IMR-90 (cell line): ENCODE data around the gene SAG. TPM values are rescaled to one million over a fixed set of nuclear protein-coding genes. Genes with fewer than 3 reads are reported as not detected.

Experiments used
- ATAC-seq: fragments of 200-7000 bp; cut with Tn5 transposase; 2 replicates; pipeline ENCODE4 v1.9.1; 2020; ENCODE audit warnings: low read depth, mild to moderate bottlenecking, moderate library complexity
- BruUV-seq: library from RNA; stranded (reverse); fragments of 400-500 nt; replicated peaks from 2 replicates; lab custom pipeline; 2021; lab: Mats Ljungman, UMichigan
- CTCF ChIA-PET: fragments of 300-600 bp; formaldehyde crosslinking; extraction: SDS; loops from one replicate; lab custom pipeline; 2021; ENCODE audit warnings: antibody characterized with exemption; lab: Yijun Ruan, JAX
- POLR2A ChIA-PET: fragments of 300-600 bp; sonication (Branson Sonifier 250); formaldehyde crosslinking; loops from one replicate; lab custom pipeline; 2022; ENCODE audit warnings: antibody characterized with exemption; ENCODE audit not compliant: unreplicated experiment; lab: Charles Lee
- DNase-seq: peaks from one replicate; pipeline ENCODE4 v3.0.0; 2013
- H2AFZ ChIP-seq: replicated peaks from 2 replicates; pipeline ENCODE3; 2013; ENCODE audit warnings: low read length, mild to moderate bottlenecking; ENCODE audit not compliant: poor library complexity
- H2AK5ac ChIP-seq: 2 replicates; pipeline ENCODE4 v1.6.1; 2013; ENCODE audit warnings: low read depth, low read length, inconsistent platforms
- H2AK9ac ChIP-seq: replicated peaks from 2 replicates; pipeline ENCODE3; 2013; ENCODE audit warnings: mild to moderate bottlenecking, low read depth, low read length, moderate library complexity; ENCODE audit not compliant: poor library complexity
- H2BK120ac ChIP-seq: 2 replicates; pipeline ENCODE4 v1.6.1; 2013; ENCODE audit warnings: low read depth, low read length, inconsistent platforms
- H2BK15ac ChIP-seq: 3 replicates; pipeline ENCODE4 v1.6.1; 2013; ENCODE audit warnings: low read depth, low read length, inconsistent platforms
- H2BK20ac ChIP-seq: 2 replicates; pipeline ENCODE4 v1.6.1; 2013; ENCODE audit warnings: low read depth, mild to moderate bottlenecking, inconsistent platforms, low read length, moderate library complexity
- H2BK5ac ChIP-seq: 2 replicates; pipeline ENCODE4 v1.6.1; 2013; ENCODE audit warnings: mild to moderate bottlenecking, low read depth, low read length, inconsistent platforms; ENCODE audit not compliant: poor library complexity, severe bottlenecking
- H3K14ac ChIP-seq: replicated peaks from 2 replicates; pipeline ENCODE4 v1.6.1; 2013; ENCODE audit warnings: low read depth, low read length, inconsistent platforms
- H3K18ac ChIP-seq: 2 replicates; pipeline ENCODE4 v1.6.1; 2013; ENCODE audit warnings: low read depth, low read length, control low read depth
- H3K23ac ChIP-seq: 2 replicates; pipeline ENCODE4 v1.6.1; 2013; ENCODE audit warnings: low read depth, low read length, inconsistent platforms
- H3K27ac ChIP-seq: 2 replicates; pipeline ENCODE4 v1.5.1; 2013; ENCODE audit warnings: mild to moderate bottlenecking, control low read depth, low read length; ENCODE audit not compliant: insufficient read depth
- H3K27me3 ChIP-seq: 2 replicates; pipeline ENCODE4 v1.6.1; 2013; ENCODE audit warnings: low read length; ENCODE audit not compliant: control insufficient read depth, insufficient read depth
- H3K36me3 ChIP-seq: 2 replicates; pipeline ENCODE4 v1.6.1; 2013; ENCODE audit warnings: low read length, mixed read lengths; ENCODE audit not compliant: control insufficient read depth, insufficient read depth
- H3K4ac ChIP-seq: 2 replicates; pipeline ENCODE4 v1.6.1; 2013; ENCODE audit warnings: low read depth, low read length, inconsistent platforms
- H3K4me1 ChIP-seq: 2 replicates; pipeline ENCODE4 v1.6.1; 2013; ENCODE audit warnings: low read length, mixed read lengths; ENCODE audit not compliant: control insufficient read depth, insufficient read depth
- H3K4me2 ChIP-seq: 2 replicates; pipeline ENCODE4 v1.6.1; 2013; ENCODE audit warnings: low read depth, mild to moderate bottlenecking, control low read depth, low read length, moderate library complexity
- H3K4me3 ChIP-seq: 2 replicates; pipeline ENCODE4 v1.5.1; 2013; ENCODE audit warnings: low read depth, mild to moderate bottlenecking, control low read depth, low read length, moderate library complexity; ENCODE audit not compliant: insufficient read depth
- H3K56ac ChIP-seq: 2 replicates; pipeline ENCODE4 v1.6.1; 2013; ENCODE audit warnings: low read length, inconsistent platforms; ENCODE audit not compliant: insufficient read depth; ENCODE audit errors: extremely low read depth
- H3K79me1 ChIP-seq, 2 experiments: 2 replicates each; pipeline ENCODE4 v1.6.1; 2013; ENCODE audit warnings: low read length in 2 of 2, inconsistent platforms in 1 of 2, low read depth in 1 of 2
- H3K9ac ChIP-seq: 2 replicates; pipeline ENCODE4 v1.6.1; 2013; ENCODE audit warnings: low read depth, low read length, control low read depth
- H3K9me1 ChIP-seq: 2 replicates; pipeline ENCODE4 v1.6.1; 2013; ENCODE audit warnings: low read length, inconsistent platforms; ENCODE audit not compliant: insufficient read depth
- H3K9me3 ChIP-seq: 2 replicates; pipeline ENCODE4 v1.6.1; 2013; ENCODE audit warnings: low read length; ENCODE audit not compliant: control insufficient read depth, insufficient read depth
- H4K20me1 ChIP-seq: 2 replicates; pipeline ENCODE4 v1.6.1; 2013; ENCODE audit warnings: low read length, inconsistent platforms; ENCODE audit not compliant: insufficient read depth
- H4K5ac ChIP-seq: 2 replicates; pipeline ENCODE4 v1.6.1; 2013; ENCODE audit warnings: mild to moderate bottlenecking, low read depth, low read length, control low read depth
- H4K8ac ChIP-seq, 2 experiments: 2 replicates each; pipeline ENCODE4 v1.6.1; 2013; ENCODE audit warnings: low read depth in 2 of 2, low read length in 2 of 2, control low read depth in 1 of 2, inconsistent platforms in 1 of 2
- H4K91ac ChIP-seq: 2 replicates; pipeline ENCODE4 v1.6.1; 2013; ENCODE audit warnings: low read depth, low read length, inconsistent platforms; ENCODE audit not compliant: insufficient read depth
- MXI1 ChIP-seq: IDR thresholded peaks from 2 replicates; pipeline ENCODE4 v1.6.1; 2012; ENCODE audit warnings: low read depth, mild to moderate bottlenecking, low read length, moderate library complexity, borderline replicate concordance
- WGBS, 2 experiments: methylation state at CpG; one replicate each; pipeline versions ENCODE4 v1.1.5 to v1.1.7; 2013; ENCODE audit warnings: missing lambda C conversion rate in 2 of 2; ENCODE audit not compliant: insufficient read length in 1 of 2; ENCODE audit errors: extremely low coverage in 2 of 2; 5-methylcytosine and 5-hydroxymethylcytosine counted together
- dilution Hi-C: fragments of 300-500 bp; cut with HindIII; formaldehyde crosslinking; loops from one replicate; pipeline ENCODE4 v1.14.3; 2018; ENCODE audit warnings: low sequenced_read_pairs; ENCODE audit not compliant: unreplicated experiment
- in situ Hi-C: fragments of 300-500 bp; cut with MboI; formaldehyde crosslinking; loops from 3 replicates; pipeline ENCODE4 v1.14.3; 2019; ENCODE audit warnings: low sequenced_read_pairs, inconsistent platforms, mixed read lengths
- intact Hi-C: fragments of 100-400 bp; cut with micrococcal nuclease; formaldehyde crosslinking; loops from 2 replicates; pipeline ENCODE4 v1.10.0; 2022
- polyA plus RNA-seq, 3 experiments: library from polyadenylated mRNA; depleted of rRNA; stranded (reverse); fragments of >200 nt; gene quantifications; 2 replicates each; pipeline ENCODE4 v1.2.3, GENCODE V29; 2012; ENCODE audit warnings: low replicate concordance in 1 of 3
- total RNA-seq: library from RNA; depleted of rRNA; stranded (reverse); fragments of >200 nt; gene quantifications from 2 replicates; pipeline ENCODE4 v1.2.3, GENCODE V29; 2012

Gene SAG
- total and polyA plus RNA-seq, 2 of the 4 experiments (the other 2 are of a cell fraction), result not detected

GRCh38 chr2:233270366-233270765 lies 37.2 kb upstream of the SAG start:
- H3K36me3 ChIP-seq, result peaks cover 53% of the 10 kb centered on the region
- no peak overlapping the region for H3K14ac ChIP-seq
- no peak overlapping the region for H3K4me2 ChIP-seq
- in situ Hi-C loops, result no loop called here
- H2BK15ac ChIP-seq, result no peak overlapping the region
- no peaks in the 10 kb centered on the region for H3K4me1 ChIP-seq
- no peak overlapping the region for H2AK9ac ChIP-seq
- H3K79me1 ChIP-seq, result peaks cover 0 to 4% of the 10 kb centered on the region in 2 experiments; a peak in 1 of 4 replicates
- no peak overlapping the region for H2BK5ac ChIP-seq
- H3K23ac ChIP-seq, result no peak overlapping the region
- no peak overlapping the region for H4K8ac ChIP-seq
- TF ChIP-seq MXI1, result no peak
- no peak overlapping the region for H2AFZ ChIP-seq
- no peak overlapping the region for H3K27ac ChIP-seq
- H2AK5ac ChIP-seq, result no peak overlapping the region
- no peak overlapping the region for H3K4ac ChIP-seq
- dilution Hi-C loops, result no loop called here
- H3K9ac ChIP-seq, result no peak overlapping the region
- WGBS, 2 experiments, result no CpG with 5 or more reads among the region's 5 CpGs
- ATAC-seq, result no peak
- intact Hi-C loops, result no loop called here
- no peak overlapping the region for H3K18ac ChIP-seq
- ChIA-PET CTCF (interaction anchor here (0.6 kb wide), 1 partner anchor 282 kb away, joined by 5 read pairs; no protein-coding TSS in a partner anchor), POLR2A (no interaction called here)
- DNase-seq, result no peak
- no peak overlapping the region for H2BK20ac ChIP-seq
- no peak overlapping the region for H4K5ac ChIP-seq
- no peak overlapping the region for H4K91ac ChIP-seq
- no peak overlapping the region for H3K56ac ChIP-seq
- no peaks in the 10 kb centered on the region for H3K27me3 ChIP-seq
- BruUV-seq, result no TSS peak
- no peak overlapping the region for H2BK120ac ChIP-seq
- 0 out of 2 replicates have a peak, but pooled peaks cover 3% of the 10 kb centered on the region for H4K20me1 ChIP-seq
- no peaks in the 10 kb centered on the region for H3K9me3 ChIP-seq
- H3K9me1 ChIP-seq, result no peaks in the 10 kb centered on the region
- H3K4me3 ChIP-seq, result no peak overlapping the region
